ENCODE results near the gene TRIP10.

GRCh38 chr19:6794686-6795431 is 55.4 kb downstream of the TRIP10 start:
- TF ChIP-seq, protein P1, sequence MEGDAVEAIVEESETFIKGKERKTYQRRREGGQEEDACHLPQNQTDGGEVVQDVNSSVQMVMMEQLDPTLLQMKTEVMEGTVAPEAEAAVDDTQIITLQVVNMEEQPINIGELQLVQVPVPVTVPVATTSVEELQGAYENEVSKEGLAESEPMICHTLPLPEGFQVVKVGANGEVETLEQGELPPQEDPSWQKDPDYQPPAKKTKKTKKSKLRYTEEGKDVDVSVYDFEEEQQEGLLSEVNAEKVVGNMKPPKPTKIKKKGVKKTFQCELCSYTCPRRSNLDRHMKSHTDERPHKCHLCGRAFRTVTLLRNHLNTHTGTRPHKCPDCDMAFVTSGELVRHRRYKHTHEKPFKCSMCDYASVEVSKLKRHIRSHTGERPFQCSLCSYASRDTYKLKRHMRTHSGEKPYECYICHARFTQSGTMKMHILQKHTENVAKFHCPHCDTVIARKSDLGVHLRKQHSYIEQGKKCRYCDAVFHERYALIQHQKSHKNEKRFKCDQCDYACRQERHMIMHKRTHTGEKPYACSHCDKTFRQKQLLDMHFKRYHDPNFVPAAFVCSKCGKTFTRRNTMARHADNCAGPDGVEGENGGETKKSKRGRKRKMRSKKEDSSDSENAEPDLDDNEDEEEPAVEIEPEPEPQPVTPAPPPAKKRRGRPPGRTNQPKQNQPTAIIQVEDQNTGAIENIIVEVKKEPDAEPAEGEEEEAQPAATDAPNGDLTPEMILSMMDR (IDR thresholded peaks at IDR 0.05; ENCODE audit: poor library complexity, severe bottlenecking): no peak
- TF ChIP-seq SMC3 (conservative IDR thresholded peaks at IDR 0.05; ENCODE audit: poor library complexity) (no peak), TAF1 (IDR thresholded peaks at IDR 0.05; ENCODE audit: low read depth) (no peak), EZH2 (IDR thresholded peaks at IDR 0.05; ENCODE audit: borderline replicate concordance, insufficient read depth, low read length, poor library complexity, severe bottlenecking) (no peak), POLR2AphosphoS5 (IDR thresholded peaks at IDR 0.05) (no peak)
- TF ChIP-seq, protein P2, sequence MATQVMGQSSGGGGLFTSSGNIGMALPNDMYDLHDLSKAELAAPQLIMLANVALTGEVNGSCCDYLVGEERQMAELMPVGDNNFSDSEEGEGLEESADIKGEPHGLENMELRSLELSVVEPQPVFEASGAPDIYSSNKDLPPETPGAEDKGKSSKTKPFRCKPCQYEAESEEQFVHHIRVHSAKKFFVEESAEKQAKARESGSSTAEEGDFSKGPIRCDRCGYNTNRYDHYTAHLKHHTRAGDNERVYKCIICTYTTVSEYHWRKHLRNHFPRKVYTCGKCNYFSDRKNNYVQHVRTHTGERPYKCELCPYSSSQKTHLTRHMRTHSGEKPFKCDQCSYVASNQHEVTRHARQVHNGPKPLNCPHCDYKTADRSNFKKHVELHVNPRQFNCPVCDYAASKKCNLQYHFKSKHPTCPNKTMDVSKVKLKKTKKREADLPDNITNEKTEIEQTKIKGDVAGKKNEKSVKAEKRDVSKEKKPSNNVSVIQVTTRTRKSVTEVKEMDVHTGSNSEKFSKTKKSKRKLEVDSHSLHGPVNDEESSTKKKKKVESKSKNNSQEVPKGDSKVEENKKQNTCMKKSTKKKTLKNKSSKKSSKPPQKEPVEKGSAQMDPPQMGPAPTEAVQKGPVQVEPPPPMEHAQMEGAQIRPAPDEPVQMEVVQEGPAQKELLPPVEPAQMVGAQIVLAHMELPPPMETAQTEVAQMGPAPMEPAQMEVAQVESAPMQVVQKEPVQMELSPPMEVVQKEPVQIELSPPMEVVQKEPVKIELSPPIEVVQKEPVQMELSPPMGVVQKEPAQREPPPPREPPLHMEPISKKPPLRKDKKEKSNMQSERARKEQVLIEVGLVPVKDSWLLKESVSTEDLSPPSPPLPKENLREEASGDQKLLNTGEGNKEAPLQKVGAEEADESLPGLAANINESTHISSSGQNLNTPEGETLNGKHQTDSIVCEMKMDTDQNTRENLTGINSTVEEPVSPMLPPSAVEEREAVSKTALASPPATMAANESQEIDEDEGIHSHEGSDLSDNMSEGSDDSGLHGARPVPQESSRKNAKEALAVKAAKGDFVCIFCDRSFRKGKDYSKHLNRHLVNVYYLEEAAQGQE (IDR thresholded peaks at IDR 0.05; ENCODE audit: borderline replicate concordance): no peak
